Spleen (tissue), 7 donors: ENCODE data around the gene CWC15.

Experiments
- CTCF ChIP-seq, 11 experiments: fragments of 200-600 bp in 7 of 11; fragments of 450-650 bp in 4 of 11; sonication (generic) in 4 of 11; IDR thresholded peaks in 8 of 11; conservative IDR thresholded peaks in 3 of 11; 1 replicate in 7 of 11; 2 replicates in 4 of 11; pipeline versions ENCODE4 v1.4.0 to v1.8.0; 2016 to 2021; ENCODE audit warnings: antibody characterized with exemption in 11 of 11, inconsistent platforms in 4 of 11, mild to moderate bottlenecking in 1 of 11
- POLR2A ChIP-seq, 3 donors: fragments of 450-650 bp; IDR thresholded peaks; one replicate each; pipeline ENCODE4 v1.5.1; 2017; ENCODE audit warnings: antibody characterized with exemption in 3 of 3, mild to moderate bottlenecking in 1 of 3
- donor health status: DM: no; HTN: no; CAD: no; lungs with moderate emphysema.
- donor health status: DM: no; HTN: no; CAD: no.
- donor health status: DM: no; HTN: no; CAD: no.

GRCh38 chr11:94959179-94959578 lies 14.2 kb downstream of the CWC15 start:
- TF ChIP-seq CTCF (IDR thresholded peaks at IDR 0.05 in 8 of 11, conservative IDR thresholded peaks at IDR 0.05 in 3 of 11), result no peak
- no peak for TF ChIP-seq POLR2A (IDR thresholded peaks at IDR 0.05)
